Colonic mucosa (tissue), 4 donors: ENCODE data around the gene PLPP3. TPM values are rescaled to one million over a fixed set of nuclear protein-coding genes. Genes with fewer than 3 reads are reported as not detected.

Source experiments
- DNase-seq: peaks from one replicate; pipeline ENCODE4 v3.0.0-alpha.2; 2020
- H3K27ac ChIP-seq: fragments of 200-600 bp; one replicate; pipeline ENCODE4 v1.8.0; 2021
- H3K27me3 ChIP-seq: fragments of 200-600 bp; one replicate; pipeline ENCODE4 v1.8.0; 2021
- H3K36me3 ChIP-seq: fragments of 200-600 bp; one replicate; pipeline ENCODE4 v1.8.0; 2021
- H3K4me1 ChIP-seq: fragments of 200-600 bp; one replicate; pipeline ENCODE4 v1.8.0; 2021; ENCODE audit warnings: mild to moderate bottlenecking
- H3K4me3 ChIP-seq: fragments of 200-600 bp; one replicate; pipeline ENCODE4 v1.8.0; 2021
- H3K9ac ChIP-seq, 2 donors: one replicate each; pipeline ENCODE4 v1.7.0; 2013; ENCODE audit warnings: control low read depth in 2 of 2, low read depth in 2 of 2, low read length in 2 of 2
- H3K9me3 ChIP-seq: fragments of 200-600 bp; one replicate; pipeline ENCODE4 v1.8.0; 2021
- CTCF ChIP-seq: fragments of 200-600 bp; IDR thresholded peaks from one replicate; pipeline ENCODE4 v1.8.0; 2022; ENCODE audit warnings: antibody characterized with exemption, mild to moderate bottlenecking
- intact Hi-C: fragments of 100-400 bp; cut with DNase I; formaldehyde crosslinking; loops from one replicate; pipeline ENCODE4 v1.14.1; 2022
- total RNA-seq, 2 donors: library from RNA; stranded (reverse); fragmentation: NEBNext Ultra II Directional in 1 of 2; extraction: Animal tissue kit (Norgen Biotek cat#: 25700) in 1 of 2; gene quantifications; one replicate each; pipeline ENCODE4 v1.2.1, GENCODE V29; 2021
- donor health status: healthy.
- donor health status: DM: no; HTN: no; CAD: no.
- donor health status: DM: no; HTN: no; CAD: no.

PLPP3 gene
- total RNA-seq, 2 donors from 2014 or later, result 18.6 to 33.3 TPM

GRCh38 chr1:56512724-56513494, 66.5 kb downstream of the PLPP3 start:
- Histone ChIP-seq H3K4me3 (no peak overlapping the region), H3K27me3 (no peaks in the 10 kb centered on the region), H3K9me3 (no peaks in the 10 kb centered on the region), H3K27ac (no peak overlapping the region), H3K4me1 (peaks cover 7% of the 10 kb centered on the region), H3K36me3 (no peaks in the 10 kb centered on the region), H3K9ac (no peak overlapping the region)
- intact Hi-C loops, result no loop called here
- no peak for TF ChIP-seq CTCF
- DNase-seq, result no peak

DNA sequence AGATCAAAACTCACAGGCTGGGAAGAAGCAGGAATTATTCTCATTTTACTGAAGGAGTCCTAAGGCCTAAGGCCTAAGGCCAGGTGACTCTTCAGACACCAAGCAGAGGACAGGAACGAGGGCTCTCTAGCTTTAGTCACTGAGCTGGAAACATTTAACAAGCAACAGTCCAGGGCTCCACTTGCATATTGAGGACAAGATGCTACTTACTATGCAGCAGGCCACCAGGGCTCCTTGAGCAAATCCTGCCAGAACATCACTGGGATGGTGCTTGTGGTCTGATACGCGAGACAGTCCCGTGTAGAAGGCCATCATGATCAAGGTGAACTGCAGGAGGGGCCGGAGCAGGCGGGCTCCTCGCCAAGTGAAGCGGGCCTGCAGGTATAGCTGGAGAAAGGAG, 67.6 kb downstream of the PLPP3 start:
- no peaks in the 10 kb centered on the region for H3K36me3 ChIP-seq
- intact Hi-C loops, result no loop called here
- no peak for DNase-seq

GRCh38 chr1:56511364-56511763, 68.0 kb downstream of the PLPP3 start:
- Histone ChIP-seq H3K9me3 (no peaks in the 10 kb centered on the region), H3K4me1 (peaks cover 19% of the 10 kb centered on the region), H3K4me3 (no peak overlapping the region), H3K27ac (no peak overlapping the region), H3K27me3 (no peaks in the 10 kb centered on the region), H3K36me3 (no peaks in the 10 kb centered on the region), H3K9ac (no peak overlapping the region)
- TF ChIP-seq CTCF, result no peak
- DNase-seq, result no peak
- intact Hi-C loops, result no loop called here

More for the DNA sequence above, 67.6 kb downstream of the PLPP3 start:
- TF ChIP-seq CTCF, result no peak
- no peak overlapping the region for H3K9ac ChIP-seq
- H3K4me3 ChIP-seq, result no peak overlapping the region
- no peak overlapping the region for H3K27ac ChIP-seq
- peaks cover 15% of the 10 kb centered on the region for H3K4me1 ChIP-seq
- H3K27me3 ChIP-seq, result no peaks in the 10 kb centered on the region
- no peaks in the 10 kb centered on the region for H3K9me3 ChIP-seq

- no peak overlapping the region for H3K27ac ChIP-seq
Measured at GRCh38 chr1:56510642-56511021, 68.7 kb downstream of the PLPP3 start.

More at GRCh38 chr1:56510642-56511021, 68.7 kb downstream of the PLPP3 start:
- Histone ChIP-seq H3K4me1 (peaks cover 16% of the 10 kb centered on the region), H3K27me3 (no peaks in the 10 kb centered on the region), H3K4me3 (no peak overlapping the region), H3K9ac (no peak overlapping the region), H3K36me3 (no peaks in the 10 kb centered on the region), H3K9me3 (no peaks in the 10 kb centered on the region)
- TF ChIP-seq CTCF, result no peak
- intact Hi-C loops, result no loop called here
- no peak for DNase-seq
